GM23248 (cell line): ENCODE data around the gene FALEC. TPM values are rescaled to one million over a fixed set of nuclear protein-coding genes. Genes with fewer than 3 reads are reported as not detected.

Experiments
- DNase-seq: peaks from one replicate; pipeline ENCODE4 v3.0.0-alpha.2; 2015
- H2AFZ ChIP-seq: fragments of 200-600 bp; sonication (generic); 2 replicates; pipeline ENCODE4 v1.6.1; 2016; ENCODE audit warnings: antibody characterized with exemption
- H3F3A ChIP-seq: fragments of 200-600 bp; sonication (generic); 2 replicates; pipeline ENCODE4 v1.6.1; 2016; ENCODE audit warnings: mild to moderate bottlenecking, antibody characterized with exemption, mixed run types; ENCODE audit not compliant: insufficient read depth
- H3K27ac ChIP-seq: fragments of 200-600 bp; sonication (generic); 2 replicates; pipeline ENCODE4 v1.5.1; 2016; ENCODE audit warnings: mild to moderate bottlenecking
- H3K27me3 ChIP-seq: fragments of 200-600 bp; sonication (generic); replicated peaks from 2 replicates; pipeline ENCODE4 v1.6.1; 2016; ENCODE audit warnings: mild to moderate bottlenecking; ENCODE audit not compliant: insufficient read depth
- H3K36me3 ChIP-seq: fragments of 200-600 bp; sonication (generic); 2 replicates; pipeline ENCODE4 v1.6.1; 2016; ENCODE audit warnings: low read depth, mild to moderate bottlenecking
- H3K4me1 ChIP-seq: fragments of 200-600 bp; sonication (generic); 2 replicates; pipeline ENCODE4 v1.6.1; 2016; ENCODE audit warnings: mild to moderate bottlenecking; ENCODE audit not compliant: insufficient read depth
- H3K4me2 ChIP-seq: fragments of 200-600 bp; sonication (generic); one replicate; pipeline ENCODE4 v1.6.1; 2016; ENCODE audit warnings: mild to moderate bottlenecking; ENCODE audit not compliant: unreplicated experiment
- H3K4me3 ChIP-seq: fragments of 200-600 bp; sonication (generic); 2 replicates; pipeline ENCODE4 v1.5.1; 2016; ENCODE audit warnings: mild to moderate bottlenecking
- H3K79me2 ChIP-seq: fragments of 200-600 bp; sonication (generic); 2 replicates; pipeline ENCODE4 v1.6.1; 2016; ENCODE audit warnings: mild to moderate bottlenecking; ENCODE audit not compliant: insufficient read depth
- H3K9ac ChIP-seq: fragments of 200-600 bp; sonication (generic); 2 replicates; pipeline ENCODE4 v1.6.1; 2016; ENCODE audit warnings: mild to moderate bottlenecking
- H3K9me2 ChIP-seq: fragments of 200-600 bp; sonication (generic); 2 replicates; pipeline ENCODE4 v1.6.1; 2016; ENCODE audit warnings: mixed run types, mild to moderate bottlenecking, moderate library complexity; ENCODE audit not compliant: insufficient read depth
- H3K9me3 ChIP-seq: fragments of 200-600 bp; sonication (generic); one replicate; pipeline ENCODE4 v1.6.1; 2017; ENCODE audit warnings: low read depth
- H4K20me1 ChIP-seq: fragments of 200-600 bp; sonication (generic); 2 replicates; pipeline ENCODE4 v1.6.0; 2016; ENCODE audit not compliant: insufficient read depth
- EZH2 ChIP-seq: fragments of 200-600 bp; sonication (generic); IDR thresholded peaks from 2 replicates; pipeline ENCODE4 v1.6.1; 2018; ENCODE audit warnings: antibody characterized with exemption, mild to moderate bottlenecking; ENCODE audit not compliant: insufficient read depth, poor library complexity, severe bottlenecking
- EZH2phosphoT487 ChIP-seq: fragments of 200-600 bp; sonication (generic); IDR thresholded peaks from 2 replicates; pipeline ENCODE4 v1.6.1; 2018; ENCODE audit warnings: antibody characterized with exemption, moderate library complexity, mild to moderate bottlenecking, low read depth; ENCODE audit not compliant: insufficient read depth
- WGBS, 2 experiments: methylation state at CpG; one replicate each; pipeline ENCODE4 v1.1.6; 2015 to 2017; ENCODE audit warnings: low lambda C conversion rate in 2 of 2, low coverage in 1 of 2; ENCODE audit errors: missing lambda C conversion rate in 2 of 2; 5-methylcytosine and 5-hydroxymethylcytosine counted together
- in situ Hi-C: fragments of 300-500 bp; cut with MboI; formaldehyde crosslinking; loops from 2 replicates; pipeline ENCODE4 v1.15.0; 2020
- polyA plus RNA-seq: library from polyadenylated mRNA; unstranded; fragments of >200 nt; fragmentation: Nextera tagmentation; extraction: Ambion mirVana; gene quantifications from 2 replicates; pipeline ENCODE4 v1.2.1, GENCODE V29; 2016
- total RNA-seq: library from RNA; depleted of rRNA; stranded (reverse); fragments of >200 nt; shearing (Covaris generic); gene quantifications from 2 replicates; pipeline ENCODE4 v1.2.3, GENCODE V29; 2014

The FALEC gene
- total and polyA plus RNA-seq, 2 experiments from 2014 or later = 0.71 TPM; not detected in 1

GRCh38 chr1:150484861-150485260 is 30.7 kb upstream of the FALEC start:
- peak overlapping the region; percentile 68 for H3K4me2 ChIP-seq
- H3K36me3 ChIP-seq = no peaks in the 10 kb centered on the region
- H3K9ac ChIP-seq = peak overlapping the region; percentile 9; the same call in 1 of the 2 replicates
- peak; percentile 79 for DNase-seq
- in situ Hi-C loops = no loop called here
- H3F3A ChIP-seq = peaks cover 11% of the 10 kb centered on the region
- peak overlapping the region; percentile 65 for H3K27ac ChIP-seq
- H2AFZ ChIP-seq = peak overlapping the region; percentile 98
- no peaks in the 10 kb centered on the region for H4K20me1 ChIP-seq
- no peaks in the 10 kb centered on the region for H3K27me3 ChIP-seq
- no peak overlapping the region for H3K4me3 ChIP-seq
- H3K9me2 ChIP-seq = no peaks in the 10 kb centered on the region
- peaks cover 9% of the 10 kb centered on the region for H3K79me2 ChIP-seq
- peaks cover 19% of the 10 kb centered on the region for H3K4me1 ChIP-seq
- TF ChIP-seq EZH2phosphoT487 (no peak), EZH2 (no peak)
- H3K9me3 ChIP-seq = no peaks in the 10 kb centered on the region
- 2 to 8% methylated on average over 2 of the region's 2 CpGs for WGBS, 2 experiments

DNA sequence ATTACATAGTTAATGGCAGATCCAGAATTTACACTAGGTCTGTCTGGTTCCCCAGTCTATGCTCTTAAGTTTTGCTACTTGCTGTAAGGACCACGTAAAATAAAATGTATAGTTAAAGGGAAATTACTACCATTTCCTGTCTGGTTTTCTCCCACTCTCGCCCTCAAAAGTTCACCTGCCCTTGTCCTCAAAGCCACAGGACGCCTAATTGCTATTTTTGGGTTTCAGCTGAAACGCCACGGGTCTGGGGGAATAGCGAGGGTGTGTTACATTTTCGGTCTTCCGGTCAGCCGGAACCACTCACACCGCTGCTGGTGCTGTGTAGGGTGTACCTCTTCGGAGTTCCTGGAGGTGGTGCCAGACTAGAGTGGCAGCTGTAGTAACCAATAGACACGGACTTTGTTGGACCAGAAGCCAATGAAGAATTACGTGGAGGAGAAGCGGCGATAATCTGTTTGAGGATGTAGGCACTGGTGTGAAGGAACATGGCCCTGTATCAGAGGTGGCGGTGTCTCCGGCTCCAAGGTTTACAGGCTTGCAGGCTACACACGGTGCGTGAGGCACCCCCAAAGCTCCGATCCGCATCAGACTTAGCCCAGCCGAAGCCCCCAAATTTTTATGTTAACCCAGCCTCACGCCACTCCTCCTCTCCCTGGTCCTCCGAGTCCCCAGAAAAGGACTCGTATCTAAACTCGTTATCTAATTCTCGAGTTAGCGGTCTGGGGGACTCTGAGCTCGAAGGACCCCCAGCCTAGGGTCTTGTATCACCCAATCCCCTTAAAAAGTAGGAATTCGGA is 28.4 kb upstream of the FALEC start, which contains the start of gene TARS2:
Gene TARS2, plus strand, starts transcription at position 454 of the 797 bp plus-strand sequence. Its CDS starts 32 bp downstream, at position 486.
- 0 to 2% methylated on average over 30 of the region's 30 CpGs for WGBS, 2 experiments
- peak within 1 kb of the TSS; percentile 92 for H3K9ac ChIP-seq
- no peaks in the 10 kb centered on the region for H3K9me2 ChIP-seq
- no peaks in the 10 kb centered on the region for H3K27me3 ChIP-seq
- H3K4me2 ChIP-seq = peak within 1 kb of the TSS; percentile 91
- no peaks in the 10 kb centered on the region for H3K9me3 ChIP-seq
- peak within 1 kb of the TSS; percentile 98 for H2AFZ ChIP-seq
- peak within 1 kb of the TSS; percentile 58 for H3K27ac ChIP-seq
- in situ Hi-C loops = no loop called here
- peaks cover 9% of the 10 kb centered on the region for H3K79me2 ChIP-seq
- H4K20me1 ChIP-seq = no peaks in the 10 kb centered on the region
- H3F3A ChIP-seq = peaks cover 11% of the 10 kb centered on the region
- TF ChIP-seq EZH2phosphoT487 (no peak), EZH2 (no peak)
- H3K36me3 ChIP-seq = peaks cover 5% of the 10 kb centered on the region; the same call in 1 of the 2 replicates
- H3K4me3 ChIP-seq = peak within 1 kb of the TSS; percentile 96
- DNase-seq = peak; percentile 96
- peaks cover 19% of the 10 kb centered on the region for H3K4me1 ChIP-seq

GRCh38 chr1:150487763-150488115 is 27.8 kb upstream of the FALEC start:
- no peaks in the 10 kb centered on the region for H4K20me1 ChIP-seq
- peak overlapping the region; percentile 92 for H3K9ac ChIP-seq
- peaks cover 19% of the 10 kb centered on the region for H3K4me1 ChIP-seq
- H2AFZ ChIP-seq = peak overlapping the region; percentile 98
- no peaks in the 10 kb centered on the region for H3K9me3 ChIP-seq
- no peaks in the 10 kb centered on the region for H3K9me2 ChIP-seq
- H3K4me2 ChIP-seq = peak overlapping the region; percentile 91
- in situ Hi-C loops = no loop called here
- H3K36me3 ChIP-seq = peaks cover 7% of the 10 kb centered on the region; the same call in 1 of the 2 replicates
- H3K27ac ChIP-seq = no peak overlapping the region
- TF ChIP-seq EZH2 (no peak), EZH2phosphoT487 (no peak)
- peak overlapping the region; percentile 96 for H3K4me3 ChIP-seq
- peaks cover 9% of the 10 kb centered on the region for H3K79me2 ChIP-seq
- 1 to 5% methylated on average over 7 of the region's 7 CpGs for WGBS, 2 experiments
- peaks cover 11% of the 10 kb centered on the region for H3F3A ChIP-seq
- no peaks in the 10 kb centered on the region for H3K27me3 ChIP-seq
- DNase-seq = no peak

DNA sequence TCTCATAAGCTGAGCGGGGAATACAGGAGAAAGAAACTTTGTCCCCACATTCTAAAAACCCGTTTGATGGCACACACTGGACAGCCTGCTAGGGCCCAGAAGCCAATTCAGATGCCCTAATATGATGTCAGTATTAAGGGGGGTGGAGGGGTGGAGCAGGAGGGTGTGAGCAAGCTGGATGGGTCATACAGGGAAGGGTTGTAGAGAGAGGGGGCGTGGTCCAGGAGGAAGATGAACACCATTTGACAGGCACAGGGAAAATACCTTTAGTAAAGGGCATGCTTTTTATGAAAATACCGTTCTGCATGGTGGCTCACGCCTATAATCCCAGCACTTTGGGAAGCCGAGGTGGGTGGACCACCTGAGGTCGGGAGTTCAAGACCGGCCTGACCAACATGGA is 22.4 kb upstream of the FALEC start:
- WGBS, 2 experiments = 95 to 97% methylated on average over 8 of the region's 8 CpGs
- Histone ChIP-seq H2AFZ (no peak overlapping the region), H3K27ac (no peak overlapping the region), H3K4me3 (no peak overlapping the region), H3K79me2 (peaks cover under 1% of the 10 kb centered on the region; the same call in 1 of the 2 replicates), H3K9ac (no peak overlapping the region), H3K36me3 (peaks cover 7% of the 10 kb centered on the region; the same call in 1 of the 2 replicates), H4K20me1 (no peaks in the 10 kb centered on the region), H3K4me2 (no peak overlapping the region), H3K27me3 (no peaks in the 10 kb centered on the region), H3K9me3 (no peaks in the 10 kb centered on the region), H3F3A (no peaks in the 10 kb centered on the region), H3K9me2 (no peaks in the 10 kb centered on the region), H3K4me1 (peaks cover 4% of the 10 kb centered on the region; the same call in 1 of the 2 replicates)
- no peak for DNase-seq
- TF ChIP-seq EZH2 (no peak), EZH2phosphoT487 (no peak)
- in situ Hi-C loops = no loop called here
